H1 (cell line): ENCODE results near the gene TM9SF1. TPM values are rescaled to one million over a fixed set of nuclear protein-coding genes. Genes with fewer than 3 reads are reported as not detected.

Experiments used
- CTCF ChIA-PET: fragments of 300-600 bp; sonication (Branson Sonifier 250); formaldehyde crosslinking; loops from one replicate; lab custom pipeline; 2021; ENCODE audit not compliant: partially characterized antibody; lab: Charles Lee
- POLR2A ChIA-PET: fragments of 300-600 bp; sonication (Branson Sonifier 250); formaldehyde crosslinking; loops from one replicate; lab custom pipeline; 2021; ENCODE audit warnings: inconsistent platforms; ENCODE audit not compliant: partially characterized antibody; lab: Charles Lee
- DNase-seq, 2 experiments: peaks; one replicate each; pipeline versions ENCODE4 v3.0.0 to v3.0.0-alpha.2; 2010 to 2022; ENCODE audit warnings: low spot score in 2 of 2, low read depth in 1 of 2, mixed read lengths in 1 of 2
- FAIRE-seq: peaks from 2 replicates; lab custom pipeline; 2011; peaks lifted over from hg19 to GRCh38; lab: Jason Lieb, UNC
- H2AFZ ChIP-seq: 2 replicates; pipeline ENCODE4 v1.8.1; 2012; ENCODE audit warnings: low read length, inconsistent platforms
- H2AK5ac ChIP-seq: 2 replicates; pipeline ENCODE4 v1.6.1; 2013; ENCODE audit warnings: low read depth, low read length
- H2BK120ac ChIP-seq: replicated peaks from 2 replicates; pipeline ENCODE3; 2013; ENCODE audit warnings: low read depth, low read length, inconsistent platforms
- H2BK12ac ChIP-seq: 2 replicates; pipeline ENCODE4 v1.6.1; 2013; ENCODE audit warnings: low read depth, low read length
- H2BK15ac ChIP-seq: 2 replicates; pipeline ENCODE4 v1.6.1; 2013; ENCODE audit warnings: low read length
- H2BK20ac ChIP-seq: 2 replicates; pipeline ENCODE4 v1.6.1; 2013; ENCODE audit warnings: low read length
- H2BK5ac ChIP-seq: 2 replicates; pipeline ENCODE4 v1.6.1; 2013; ENCODE audit warnings: low read depth, low read length
- H3K14ac ChIP-seq: 2 replicates; pipeline ENCODE4 v1.6.1; 2013; ENCODE audit warnings: inconsistent platforms; ENCODE audit not compliant: insufficient read length
- H3K18ac ChIP-seq: 2 replicates; pipeline ENCODE4 v1.6.1; 2013; ENCODE audit warnings: low read length; ENCODE audit errors: extremely low read depth
- H3K23ac ChIP-seq: 2 replicates; pipeline ENCODE4 v1.6.1; 2013; ENCODE audit warnings: inconsistent platforms; ENCODE audit not compliant: insufficient read length
- H3K23me2 ChIP-seq: 2 replicates; pipeline ENCODE4 v1.6.1; 2013; ENCODE audit warnings: low read depth, low read length
- H3K27ac ChIP-seq: 2 replicates; pipeline ENCODE4 v1.6.1; 2011; ENCODE audit warnings: low read depth, low read length, inconsistent platforms
- H3K27me3 ChIP-seq, 4 experiments: replicated peaks in 1 of 4; 1 replicate in 1 of 4; 2 replicates in 3 of 4; pipeline versions ENCODE4 v1.6.1 to v1.8.1; 2011 to 2013; ENCODE audit warnings: low read length in 3 of 4, mild to moderate bottlenecking in 3 of 4, inconsistent platforms in 2 of 4, mixed read lengths in 2 of 4, moderate library complexity in 1 of 4; ENCODE audit not compliant: control insufficient read depth in 3 of 4, insufficient read depth in 3 of 4; ENCODE audit errors: extremely low read depth in 1 of 4
- H3K36me3 ChIP-seq, 4 experiments: 2 replicates each; pipeline versions ENCODE4 v1.6.1 to v1.8.1; 2011 to 2013; ENCODE audit warnings: mild to moderate bottlenecking in 4 of 4, low read length in 3 of 4, moderate library complexity in 2 of 4, control low read depth in 1 of 4, inconsistent platforms in 1 of 4; ENCODE audit not compliant: insufficient read depth in 4 of 4, control insufficient read depth in 2 of 4
- H3K4ac ChIP-seq: replicated peaks from 2 replicates; pipeline ENCODE3; 2013; ENCODE audit warnings: low read length, low read depth, mixed read lengths, inconsistent platforms; ENCODE audit not compliant: insufficient read length
- H3K4me1 ChIP-seq, 4 experiments: replicated peaks in 1 of 4; 1 replicate in 1 of 4; 2 replicates in 3 of 4; pipeline versions ENCODE4 v1.6.1 to v1.8.1; 2011 to 2013; ENCODE audit warnings: low read length in 3 of 4, inconsistent platforms in 2 of 4, mixed read lengths in 1 of 4; ENCODE audit not compliant: insufficient read depth in 4 of 4, control insufficient read depth in 3 of 4
- H3K4me2 ChIP-seq, 2 experiments: 2 replicates each; pipeline versions ENCODE4 v1.6.1 to v1.8.1; 2011 to 2013; ENCODE audit warnings: low read depth in 2 of 2, low read length in 2 of 2, control low read depth in 1 of 2, inconsistent platforms in 1 of 2, mild to moderate bottlenecking in 1 of 2; ENCODE audit not compliant: insufficient read depth in 1 of 2
- H3K4me3 ChIP-seq, 4 experiments: fragments of 200-600, 300-600 bp in 1 of 4; sonication (generic), shearing (Covaris generic), sonication (Bioruptor Twin) in 1 of 4; 2 replicates each; pipeline versions ENCODE4 v1.5.1 to v1.8.1; 2011 to 2016; ENCODE audit warnings: low read length in 4 of 4, low read depth in 3 of 4, control low read depth in 2 of 4, inconsistent platforms in 2 of 4, mild to moderate bottlenecking in 2 of 4, mixed read lengths in 1 of 4, moderate library complexity in 1 of 4; ENCODE audit not compliant: insufficient read depth in 2 of 4; ENCODE audit errors: extremely low read depth in 1 of 4
- H3K56ac ChIP-seq: replicated peaks from 2 replicates; pipeline ENCODE3; 2013; ENCODE audit warnings: low read depth, mild to moderate bottlenecking, mixed read lengths, low read length, inconsistent platforms; ENCODE audit not compliant: insufficient read length
- H3K79me1 ChIP-seq: 2 replicates; pipeline ENCODE4 v1.6.1; 2013; ENCODE audit warnings: low read depth, low read length, control low read depth
- H3K79me2 ChIP-seq, 2 experiments: 2 replicates each; pipeline versions ENCODE4 v1.6.1 to v1.8.1; 2012 to 2013; ENCODE audit warnings: low read length in 2 of 2, mild to moderate bottlenecking in 2 of 2, inconsistent platforms in 1 of 2; ENCODE audit not compliant: insufficient read depth in 2 of 2, control insufficient read depth in 1 of 2
- H3K9ac ChIP-seq, 4 experiments: replicated peaks in 1 of 4; 1 replicate in 1 of 4; 2 replicates in 3 of 4; pipeline versions ENCODE4 v1.6.1 to v1.8.1; 2011 to 2013; ENCODE audit warnings: low read depth in 3 of 4, low read length in 3 of 4, control low read depth in 2 of 4, mild to moderate bottlenecking in 2 of 4, moderate library complexity in 2 of 4, inconsistent platforms in 1 of 4; ENCODE audit errors: extremely low read depth in 1 of 4
- H3K9me3 ChIP-seq, 2 experiments: 2 replicates each; pipeline versions ENCODE4 v1.6.1 to v1.8.1; 2012 to 2013; ENCODE audit warnings: mild to moderate bottlenecking in 2 of 2, moderate library complexity in 2 of 2, control low read depth in 1 of 2, inconsistent platforms in 1 of 2, low read depth in 1 of 2, low read length in 1 of 2, mixed read lengths in 1 of 2; ENCODE audit not compliant: insufficient read depth in 2 of 2
- H4K20me1 ChIP-seq, 2 experiments: replicated peaks in 1 of 2; 2 replicates each; pipeline versions ENCODE3 to v1.8.1; 2011 to 2013; ENCODE audit warnings: inconsistent platforms in 2 of 2, low read length in 2 of 2, mild to moderate bottlenecking in 1 of 2; ENCODE audit not compliant: insufficient read depth in 2 of 2, control insufficient read depth in 1 of 2
- H4K5ac ChIP-seq: 2 replicates; pipeline ENCODE4 v1.6.1; 2013; ENCODE audit warnings: low read length, low read depth, mixed read lengths, inconsistent platforms; ENCODE audit not compliant: insufficient read length
- H4K8ac ChIP-seq: 2 replicates; pipeline ENCODE4 v1.8.0; 2013; ENCODE audit warnings: mild to moderate bottlenecking, moderate library complexity, low read length, inconsistent platforms; ENCODE audit not compliant: insufficient read depth; ENCODE audit errors: extremely low read depth
- H4K91ac ChIP-seq: replicated peaks from 2 replicates; pipeline ENCODE3; 2013; ENCODE audit warnings: low read length, mixed read lengths, inconsistent platforms; ENCODE audit not compliant: insufficient read length
- BACH1 ChIP-seq: IDR thresholded peaks from 2 replicates; pipeline ENCODE4 v1.6.1; 2012; ENCODE audit warnings: low read length, improper control_type of control experiment
- CEBPB ChIP-seq: IDR thresholded peaks from 2 replicates; pipeline ENCODE4 v1.6.1; 2012; ENCODE audit warnings: low read depth, low read length
- CTCF ChIP-seq, 3 experiments: IDR thresholded peaks; 1 replicate in 2 of 3; 2 replicates in 1 of 3; pipeline versions ENCODE4 v1.5.1 to v1.6.1; 2011; ENCODE audit warnings: low read length in 3 of 3, mild to moderate bottlenecking in 3 of 3, inconsistent platforms in 2 of 3, low read depth in 1 of 3, moderate library complexity in 1 of 3; ENCODE audit not compliant: insufficient read depth in 1 of 3; ENCODE audit errors: control extremely low read depth in 1 of 3
- EP300 ChIP-seq, 2 experiments: IDR thresholded peaks; 1 replicate in 1 of 2; 2 replicates in 1 of 2; pipeline ENCODE4 v1.6.1; 2011 to 2012; ENCODE audit warnings: low read depth in 2 of 2, low read length in 2 of 2, mild to moderate bottlenecking in 2 of 2, borderline replicate concordance in 1 of 2, inconsistent platforms in 1 of 2, moderate library complexity in 1 of 2
- KDM4A ChIP-seq: IDR thresholded peaks from one replicate; pipeline ENCODE4 v1.7.1; 2012; ENCODE audit warnings: low read depth, mild to moderate bottlenecking, moderate library complexity, low read length, inconsistent platforms; ENCODE audit not compliant: severe bottlenecking
- PHF8 ChIP-seq: fragments of 200-600 bp; sonication (generic); conservative IDR thresholded peaks from 2 replicates; pipeline ENCODE4 v1.7.1; 2012; ENCODE audit warnings: low read depth, mild to moderate bottlenecking, inconsistent platforms, low read length, moderate library complexity
- SIX5 ChIP-seq: IDR thresholded peaks from 2 replicates; pipeline ENCODE4 v1.6.1; 2011; ENCODE audit warnings: mild to moderate bottlenecking, low read depth, low read length
- SP4 ChIP-seq: IDR thresholded peaks from 2 replicates; pipeline ENCODE4 v1.6.1; 2012; ENCODE audit warnings: low read length, inconsistent platforms
- ZNF274 ChIP-seq: IDR thresholded peaks from 2 replicates; pipeline ENCODE4 v1.7.0; 2012; ENCODE audit warnings: low read length, borderline replicate concordance; ENCODE audit errors: extremely low read depth
- WGBS, 2 experiments: shearing (Covaris generic) in 1 of 2; methylation state at CpG; one replicate each; pipeline versions ENCODE4 v1.1.6 to v1.1.7; 2013 to 2015; ENCODE audit warnings: low lambda C conversion rate in 2 of 2, mixed read lengths in 2 of 2, inconsistent platforms in 1 of 2, low coverage in 1 of 2, missing lambda C conversion rate in 1 of 2; ENCODE audit not compliant: insufficient replicate concordance in 2 of 2, insufficient coverage in 1 of 2, insufficient read length in 1 of 2; ENCODE audit errors: extremely low coverage in 1 of 2, missing lambda C conversion rate in 1 of 2; 5-methylcytosine and 5-hydroxymethylcytosine counted together
- polyA plus RNA-seq, 7 experiments: library from polyadenylated mRNA; depleted of rRNA in 3 of 7; stranded (reverse) in 5 of 7; unstranded in 2 of 7; fragments of >200 nt in 5 of 7; fragments of 200-250 nt in 2 of 7; gene quantifications; 1 replicate in 5 of 7; 2 replicates in 1 of 7; 4 replicates in 1 of 7; pipeline versions ENCODE4 v1.2.1 to v1.2.3, GENCODE V29; 2011 to 2013; ENCODE audit warnings: missing spikeins in 2 of 7, mixed read lengths in 2 of 7
- total RNA-seq: library from RNA; stranded (reverse); fragmentation: NEBNext Ultra II Directional; extraction: Animal tissue kit (Norgen Biotek cat#: 25700); gene quantifications from 2 replicates; pipeline ENCODE4 v1.2.1, GENCODE V29; 2021

The TM9SF1 gene
- total and polyA plus RNA-seq, 2 of the 8 experiments (the other 6 are each of a cell fraction or from before 2014, with no cell fraction given), result 22.2 to 29.2 TPM

GRCh38 chr14:24147761-24148428, 47.3 kb downstream of the TM9SF1 start:
- Histone ChIP-seq H4K8ac (no peak overlapping the region; the same call in 1 of the 2 replicates), H2BK5ac (peak overlapping the region; percentile 44; the same call in 1 of the 2 replicates), H3K4me2 (peak overlapping the region; percentile 83 to 96), H2AFZ (no peak overlapping the region), H4K91ac (peak overlapping the region; percentile 34), H3K4ac (no peak overlapping the region), H3K9me3 (no peaks in the 10 kb centered on the region), H3K9ac (peak overlapping the region; percentile 66 to 73 (median 69); a peak in 6 of 7 replicates), H3K18ac (no peak overlapping the region), H3K4me1 (peaks cover 0 to 10% (median 7%) of the 10 kb centered on the region in 4 experiments; a peak in 5 of 7 replicates), H3K23me2 (peaks cover 10% of the 10 kb centered on the region), H3K36me3 (peaks cover 14 to 40% (median 30%) of the 10 kb centered on the region in 4 experiments), H3K56ac (no peak overlapping the region), H2BK15ac (no peak overlapping the region), H4K20me1 (peaks cover 0 to 19% of the 10 kb centered on the region in 2 experiments), H2BK12ac (no peak overlapping the region), H2BK20ac (no peak overlapping the region), H3K14ac (no peak overlapping the region), H3K79me1 (peaks cover 11% of the 10 kb centered on the region; the same call in 1 of the 2 replicates), H3K79me2 (peaks cover 0 to 28% of the 10 kb centered on the region in 2 experiments; a peak in 3 of 4 replicates), H3K27ac (0 out of 2 replicates have a peak overlapping the region, but pooled peaks have one; percentile 45), H3K4me3 (peak overlapping the region; percentile 92 to 98 (median 96)), H4K5ac (no peak overlapping the region), H3K23ac (no peak overlapping the region), H3K27me3 (no peaks in the 10 kb centered on the region), H2AK5ac (no peak overlapping the region), H2BK120ac (no peak overlapping the region)
- ChIA-PET CTCF (interaction anchor here (0.8 to 3.7 kb wide), 9 partner anchors 9 to 90 kb away, joined by 3 to 24 read pairs (median 5); partner anchors contain the start of genes DCAF11, IRF9, NRL and PSME1), POLR2A (interaction anchor here (0.7 to 9.6 kb wide), 15 partner anchors 8 to 151 kb away, joined by 3 to 86 read pairs (median 5); partner anchors contain the start of genes DCAF11, DHRS1, IPO4 and IRF9)
- FAIRE-seq, result no peak
- no peak for DNase-seq
- WGBS, 2 experiments, result 19% methylated on average over 29 of the region's 29 CpGs; no CpG with 5 or more reads in 1 of the 2 experiments
- no peak for TF ChIP-seq EP300 (IDR thresholded peaks at IDR 0.05; ENCODE audit: borderline replicate concordance in 1 of 2, low read depth in 2 of 2, low read length in 2 of 2)
- no peak for TF ChIP-seq SIX5
- no peak for TF ChIP-seq CEBPB
- TF ChIP-seq ZNF274, result no peak
- TF ChIP-seq KDM4A, result no peak
- TF ChIP-seq CTCF (IDR thresholded peaks at IDR 0.05; ENCODE audit: control extremely low read depth in 1 of 3, insufficient read depth in 1 of 3, low read depth in 1 of 3, low read length in 3 of 3), result no peak
- TF ChIP-seq BACH1, result no peak
- TF ChIP-seq PHF8, result 0 out of 2 replicates have a peak, but pooled peaks have one; percentile 11
- no peak for TF ChIP-seq SP4
